Stomach (tissue), 4 donors: ENCODE results near the gene GPBAR1.

ENCODE experiments used
- CTCF ChIP-seq, 7 experiments: fragments of 450-650 bp in 4 of 7; fragments of 200-600 bp in 3 of 7; sonication (generic) in 3 of 7; IDR thresholded peaks; one replicate each; pipeline ENCODE4 v1.5.1; 2016 to 2019; ENCODE audit warnings: antibody characterized with exemption in 7 of 7, control low read depth in 2 of 7, mild to moderate bottlenecking in 1 of 7
- EP300 ChIP-seq: sonication (generic); formaldehyde crosslinking; IDR thresholded peaks from one replicate; pipeline ENCODE4 v1.6.1; 2017; ENCODE audit warnings: antibody characterized with exemption
- POLR2A ChIP-seq, 4 donors: fragments of 450-650 bp; IDR thresholded peaks; one replicate each; pipeline ENCODE4 v1.6.1; 2016; ENCODE audit warnings: antibody characterized with exemption in 4 of 4, control low read depth in 2 of 4, mild to moderate bottlenecking in 1 of 4, moderate library complexity in 1 of 4
- POLR2AphosphoS5 ChIP-seq, 3 donors: sonication (generic); formaldehyde crosslinking; IDR thresholded peaks; one replicate each; pipeline ENCODE4 v1.6.1; 2016; ENCODE audit warnings: antibody characterized with exemption in 3 of 3

GRCh38 chr2:218298314-218298875, 37.6 kb downstream of the GPBAR1 start:
- TF ChIP-seq CTCF (IDR thresholded peaks at IDR 0.05), result no peak
- no peak for TF ChIP-seq POLR2A (IDR thresholded peaks at IDR 0.05)
- TF ChIP-seq POLR2AphosphoS5 (IDR thresholded peaks at IDR 0.05), result no peak
- no peak for TF ChIP-seq EP300
